ENCODE results near the gene CNPY4.

CNPY4 gene

DNA sequence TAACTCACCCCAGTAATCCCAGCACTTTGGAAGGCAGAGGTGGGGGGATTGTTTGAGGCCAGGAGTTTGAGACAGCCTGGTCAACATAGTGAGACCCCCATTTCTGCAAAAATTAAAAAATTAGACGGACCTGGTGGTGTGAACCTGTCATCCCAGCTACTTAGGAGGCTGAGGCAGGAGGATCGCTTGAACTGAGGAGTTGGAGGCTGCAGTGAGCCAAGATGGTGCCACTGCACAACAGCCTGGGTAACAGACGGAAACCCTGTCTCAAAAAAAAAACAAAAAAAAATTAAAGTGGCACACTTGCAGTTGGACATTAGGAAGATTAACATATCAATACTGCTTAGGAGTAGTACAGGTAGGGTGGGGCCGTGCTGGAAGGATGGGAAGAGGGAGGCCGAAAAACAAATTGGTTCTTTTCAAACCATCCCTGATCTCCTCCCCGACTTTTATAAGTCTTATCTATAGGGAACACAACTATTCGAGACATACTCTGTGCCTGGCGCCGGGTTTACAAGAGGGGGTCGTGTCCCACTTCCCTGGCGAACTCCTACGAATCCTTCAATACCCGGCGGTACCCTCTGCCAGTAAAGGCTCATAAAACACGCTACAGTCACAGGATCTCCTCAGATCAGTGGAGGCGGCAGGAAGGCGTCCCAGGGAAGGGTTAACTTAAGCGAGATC, 904 bp upstream of the CNPY4 start:
- peak overlapping the region; percentile 99 for H3K4me3 ChIP-seq (ENCODE audit: low read depth, low read length)
- DNase-seq (ENCODE audit: low read depth): no peak
- TF ChIP-seq, protein P1, sequence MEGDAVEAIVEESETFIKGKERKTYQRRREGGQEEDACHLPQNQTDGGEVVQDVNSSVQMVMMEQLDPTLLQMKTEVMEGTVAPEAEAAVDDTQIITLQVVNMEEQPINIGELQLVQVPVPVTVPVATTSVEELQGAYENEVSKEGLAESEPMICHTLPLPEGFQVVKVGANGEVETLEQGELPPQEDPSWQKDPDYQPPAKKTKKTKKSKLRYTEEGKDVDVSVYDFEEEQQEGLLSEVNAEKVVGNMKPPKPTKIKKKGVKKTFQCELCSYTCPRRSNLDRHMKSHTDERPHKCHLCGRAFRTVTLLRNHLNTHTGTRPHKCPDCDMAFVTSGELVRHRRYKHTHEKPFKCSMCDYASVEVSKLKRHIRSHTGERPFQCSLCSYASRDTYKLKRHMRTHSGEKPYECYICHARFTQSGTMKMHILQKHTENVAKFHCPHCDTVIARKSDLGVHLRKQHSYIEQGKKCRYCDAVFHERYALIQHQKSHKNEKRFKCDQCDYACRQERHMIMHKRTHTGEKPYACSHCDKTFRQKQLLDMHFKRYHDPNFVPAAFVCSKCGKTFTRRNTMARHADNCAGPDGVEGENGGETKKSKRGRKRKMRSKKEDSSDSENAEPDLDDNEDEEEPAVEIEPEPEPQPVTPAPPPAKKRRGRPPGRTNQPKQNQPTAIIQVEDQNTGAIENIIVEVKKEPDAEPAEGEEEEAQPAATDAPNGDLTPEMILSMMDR (IDR thresholded peaks at IDR 0.05; ENCODE audit: insufficient read depth, low read depth, low read length, missing control alignments): no peak

DNA sequence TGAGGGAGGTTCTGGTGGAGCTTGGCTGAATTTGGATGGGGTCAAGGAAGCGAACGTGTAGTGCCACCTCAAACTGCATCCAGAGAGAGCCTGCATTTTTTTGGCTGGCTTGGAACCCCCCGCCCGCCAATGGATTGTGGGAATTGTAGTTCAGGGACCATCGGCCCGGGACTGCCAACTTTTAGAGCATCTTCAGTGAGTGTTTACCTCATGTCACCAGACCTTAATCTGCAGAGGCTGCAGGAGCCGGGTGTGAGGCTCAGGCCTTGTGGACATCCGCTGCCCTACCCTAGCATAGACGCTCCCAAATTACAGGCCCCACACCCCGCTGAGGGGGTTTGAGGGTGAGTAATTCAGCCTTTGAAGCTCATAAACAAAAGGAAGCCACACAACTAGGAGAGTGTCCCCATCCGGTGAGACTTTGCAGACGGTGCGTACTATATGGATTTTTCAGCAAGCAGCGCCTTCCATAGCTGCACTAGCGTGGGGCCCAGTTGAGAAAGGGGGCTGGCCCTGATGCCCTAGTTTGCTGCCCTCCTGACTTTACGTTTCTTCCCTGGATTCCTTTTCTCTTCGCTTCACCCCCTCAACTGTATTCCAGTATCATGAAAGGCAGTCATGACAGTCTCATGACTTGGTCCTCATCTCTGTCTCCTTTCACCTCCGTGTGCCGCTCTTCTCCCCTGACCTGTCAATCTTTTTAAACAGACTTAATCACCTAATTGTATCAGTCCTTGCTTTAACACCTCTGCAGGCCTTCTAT, 717 bp downstream of the CNPY4 start:
- TF ChIP-seq, protein P1 (IDR thresholded peaks at IDR 0.05; ENCODE audit: insufficient read depth, low read depth, low read length, missing control alignments): no peak
- peak overlapping the region; percentile 99 for H3K4me3 ChIP-seq (ENCODE audit: low read depth, low read length)
- DNase-seq (ENCODE audit: low read depth): peak; percentile 71

DNA sequence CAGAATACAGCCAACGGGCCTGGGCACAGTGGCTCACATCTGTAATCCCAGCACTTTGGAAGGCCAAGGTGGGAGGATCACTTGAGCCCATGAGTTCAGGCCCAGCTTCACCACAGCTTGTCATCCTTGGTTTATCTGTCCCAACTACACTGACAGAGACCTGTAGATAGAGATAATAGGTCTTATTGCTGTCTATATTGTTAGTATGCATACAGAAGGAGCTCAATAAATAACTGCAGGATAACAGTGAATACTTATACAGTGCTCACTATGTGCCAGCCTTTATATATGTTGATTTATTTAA, 1.3 kb downstream of the CNPY4 start:
- no peak for DNase-seq (ENCODE audit: low read depth)
- TF ChIP-seq, protein P1 (IDR thresholded peaks at IDR 0.05; ENCODE audit: insufficient read depth, low read depth, low read length, missing control alignments): no peak
- H3K4me3 ChIP-seq (ENCODE audit: low read depth, low read length): no peak overlapping the region

DNA sequence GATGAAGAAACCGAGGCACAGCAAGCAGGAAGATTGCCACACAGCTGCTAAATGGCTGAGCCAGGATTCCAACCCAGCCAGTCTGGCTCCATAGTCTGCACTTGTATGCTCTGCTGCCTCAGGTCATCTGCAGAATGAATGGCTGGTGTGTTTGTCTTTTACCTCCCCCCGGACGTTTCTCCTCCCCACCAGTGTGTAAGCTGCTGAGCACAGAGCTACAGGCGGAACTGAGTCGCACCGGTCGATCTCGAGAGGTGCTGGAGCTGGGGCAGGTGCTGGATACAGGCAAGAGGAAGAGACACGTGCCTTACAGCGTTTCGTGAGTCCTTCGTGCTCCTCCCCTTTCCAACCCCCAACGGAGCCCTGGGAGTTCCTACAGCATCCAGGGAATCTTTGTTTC, 2.6 kb downstream of the CNPY4 start:
- TF ChIP-seq, protein P1 (IDR thresholded peaks at IDR 0.05; ENCODE audit: insufficient read depth, low read depth, low read length, missing control alignments): no peak
- no peak overlapping the region for H3K4me3 ChIP-seq (ENCODE audit: low read depth, low read length)
- DNase-seq (ENCODE audit: low read depth): no peak

DNA sequence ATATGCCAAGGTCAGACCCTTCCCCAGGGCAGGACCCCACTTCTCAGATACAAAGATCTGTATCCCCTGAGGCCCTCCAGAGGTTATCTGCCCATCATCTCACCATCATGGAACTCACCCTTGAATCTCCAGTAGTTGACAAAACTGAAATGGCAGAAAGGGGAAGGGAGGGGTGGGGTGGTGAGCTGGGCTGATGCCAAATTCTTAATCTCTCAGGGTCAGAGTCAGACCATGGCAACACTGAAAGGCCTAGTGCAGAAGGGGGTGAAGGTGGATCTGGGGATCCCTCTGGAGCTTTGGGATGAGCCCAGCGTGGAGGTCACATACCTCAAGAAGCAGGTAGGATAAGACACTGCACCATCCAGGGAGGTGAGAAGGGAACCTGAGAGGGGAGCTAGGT, 3.1 kb downstream of the CNPY4 start:
- DNase-seq (ENCODE audit: low read depth): no peak
- no peak overlapping the region for H3K4me3 ChIP-seq (ENCODE audit: low read depth, low read length)
- TF ChIP-seq, protein P1 (IDR thresholded peaks at IDR 0.05; ENCODE audit: insufficient read depth, low read depth, low read length, missing control alignments): no peak

DNA sequence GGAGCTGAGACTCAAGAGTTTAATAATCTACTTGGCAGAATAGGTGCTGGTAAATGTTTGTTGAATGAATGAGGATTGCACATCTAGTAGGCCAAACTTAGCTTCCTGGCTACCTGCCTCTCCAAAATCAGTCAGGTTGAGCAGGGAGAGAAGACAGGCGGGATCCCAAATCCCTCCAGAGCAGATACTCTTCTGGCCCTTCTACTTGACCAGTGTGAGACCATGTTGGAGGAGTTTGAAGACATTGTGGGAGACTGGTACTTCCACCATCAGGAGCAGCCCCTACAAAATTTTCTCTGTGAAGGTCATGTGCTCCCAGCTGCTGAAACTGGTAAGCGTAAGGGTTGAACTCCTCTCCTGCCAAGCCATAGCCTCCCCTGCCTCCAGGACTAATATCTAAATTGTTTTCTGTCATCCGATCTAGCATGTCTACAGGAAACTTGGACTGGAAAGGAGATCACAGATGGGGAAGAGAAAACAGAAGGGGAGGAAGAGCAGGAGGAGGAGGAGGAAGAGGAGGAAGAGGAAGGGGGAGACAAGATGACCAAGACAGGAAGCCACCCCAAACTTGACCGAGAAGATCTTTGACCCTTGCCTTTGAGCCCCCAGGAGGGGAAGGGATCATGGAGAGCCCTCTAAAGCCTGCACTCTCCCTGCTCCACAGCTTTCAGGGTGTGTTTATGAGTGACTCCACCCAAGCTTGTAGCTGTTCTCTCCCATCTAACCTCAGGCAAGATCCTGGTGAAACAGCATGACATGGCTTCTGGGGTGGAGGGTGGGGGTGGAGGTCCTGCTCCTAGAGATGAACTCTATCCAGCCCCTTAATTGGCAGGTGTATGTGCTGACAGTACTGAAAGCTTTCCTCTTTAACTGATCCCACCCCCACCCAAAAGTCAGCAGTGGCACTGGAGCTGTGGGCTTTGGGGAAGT, 5.1 kb downstream of the CNPY4 start:
- no peak overlapping the region for H3K4me3 ChIP-seq (ENCODE audit: low read depth, low read length)
- DNase-seq (ENCODE audit: low read depth): no peak
- TF ChIP-seq, protein P1 (IDR thresholded peaks at IDR 0.05; ENCODE audit: insufficient read depth, low read depth, low read length, missing control alignments): no peak
